HepG2 (cell line): ENCODE measurements around the gene RHOG. TPM values are rescaled to one million over a fixed set of nuclear protein-coding genes. Genes with fewer than 3 reads are reported as not detected.

ENCODE experiments used
- CHCHD3 ChIP-seq: sonication (generic); formaldehyde crosslinking; IDR thresholded peaks from 2 replicates; pipeline ENCODE4 v1.8.0; 2022; ENCODE audit warnings: mild to moderate bottlenecking, missing genetic modification reagents, moderate library complexity
- EP300 ChIP-seq, 3 experiments: sonication (generic) in 1 of 3; formaldehyde crosslinking in 1 of 3; IDR thresholded peaks; 2 replicates each; pipeline versions ENCODE4 v1.5.1 to v1.6.1; 2011 to 2020; ENCODE audit warnings: low read depth in 2 of 3, low read length in 2 of 3, borderline replicate concordance in 1 of 3, improper control_type of control experiment in 1 of 3, mild to moderate bottlenecking in 1 of 3, missing genetic modification reagents in 1 of 3, moderate library complexity in 1 of 3
- GFI1 ChIP-seq: sonication (generic); formaldehyde crosslinking; IDR thresholded peaks from 2 replicates; pipeline ENCODE4 v1.5.0; 2020; ENCODE audit warnings: missing genetic modification reagents, mild to moderate bottlenecking, borderline replicate concordance
- HDAC1 ChIP-seq: sonication (generic); formaldehyde crosslinking; IDR thresholded peaks from 2 replicates; pipeline ENCODE4 v1.5.1; 2020; ENCODE audit warnings: mild to moderate bottlenecking, missing genetic modification reagents
- POLR2A ChIP-seq, 2 experiments: IDR thresholded peaks; 2 replicates each; pipeline ENCODE4 v1.6.1; 2011; ENCODE audit warnings: low read depth in 2 of 2, low read length in 2 of 2, mild to moderate bottlenecking in 1 of 2, moderate library complexity in 1 of 2; ENCODE audit not compliant: insufficient read depth in 1 of 2
- RFX1 ChIP-seq: fragments of 450-650 bp; IDR thresholded peaks from 2 replicates; pipeline ENCODE4 v1.6.1; 2017
- SKI ChIP-seq: fragments of 450-650 bp; IDR thresholded peaks from one replicate; pipeline ENCODE4 v1.6.1; 2018; ENCODE audit warnings: mild to moderate bottlenecking; ENCODE audit not compliant: partially characterized antibody
- SMYD3 ChIP-seq: sonication (generic); formaldehyde crosslinking; IDR thresholded peaks from 2 replicates; pipeline ENCODE4 v1.8.1; 2023; ENCODE audit warnings: mild to moderate bottlenecking, missing genetic modification reagents
- SRSF1 ChIP-seq: fragments of 200-400 bp; formaldehyde crosslinking; optimal IDR thresholded peaks from 2 replicates; pipeline ENCODE3; 2017; ENCODE audit warnings: mild to moderate bottlenecking, low read depth, low read length, moderate library complexity
- TSC22D2 ChIP-seq: sonication (generic); formaldehyde crosslinking; IDR thresholded peaks from 2 replicates; pipeline ENCODE4 v1.5.1; 2020; ENCODE audit warnings: missing genetic modification reagents, mild to moderate bottlenecking, borderline replicate concordance
- YY1 ChIP-seq: IDR thresholded peaks from 2 replicates; pipeline ENCODE4 v1.6.1; 2011; ENCODE audit warnings: low read length, low read depth, moderate library complexity, mild to moderate bottlenecking; ENCODE audit not compliant: insufficient read depth, insufficient replicate concordance
- ZBTB3 ChIP-seq: sonication (generic); formaldehyde crosslinking; IDR thresholded peaks from 2 replicates; pipeline ENCODE4 v1.4.0; 2020; ENCODE audit warnings: low read depth, mild to moderate bottlenecking, moderate library complexity, missing genetic modification reagents, borderline replicate concordance
- ZFP82 ChIP-seq: sonication (generic); formaldehyde crosslinking; IDR thresholded peaks from 2 replicates; pipeline ENCODE4 v1.5.1; 2020; ENCODE audit warnings: mild to moderate bottlenecking, missing genetic modification reagents, borderline replicate concordance
- ZNF383 ChIP-seq: sonication (generic); formaldehyde crosslinking; IDR thresholded peaks from 2 replicates; pipeline ENCODE4 v1.4.0; 2020; ENCODE audit warnings: missing genetic modification reagents, mild to moderate bottlenecking, borderline replicate concordance
- ZNF549 ChIP-seq: sonication (generic); formaldehyde crosslinking; IDR thresholded peaks from 2 replicates; pipeline ENCODE4 v1.5.0; 2020; ENCODE audit warnings: missing genetic modification reagents
- ZNF780A ChIP-seq: sonication (generic); formaldehyde crosslinking; IDR thresholded peaks from 2 replicates; pipeline ENCODE4 v1.8.0; 2022; ENCODE audit warnings: mild to moderate bottlenecking, missing genetic modification reagents, moderate library complexity
- polyA plus RNA-seq, 8 experiments: library from polyadenylated mRNA; depleted of rRNA in 3 of 8; stranded (reverse) in 7 of 8; unstranded in 1 of 8; fragments of >200 nt; fragmentation: Illumina TruSeq in 4 of 8; extraction: Trizol in 4 of 8; gene quantifications; 2 replicates each; pipeline versions ENCODE4 v1.2.1 to v1.2.3, GENCODE V29; 2011 to 2016; ENCODE audit warnings: low read depth in 4 of 8, missing spikeins in 1 of 8, mixed read lengths in 1 of 8; ENCODE audit not compliant: insufficient read depth in 1 of 8
- total RNA-seq, 5 experiments: library from RNA; depleted of rRNA; stranded (reverse); fragments of >200 nt; fragmentation: Illumina TruSeq; extraction: Trizol; gene quantifications; 2 replicates each; pipeline ENCODE4 v1.2.3, GENCODE V29; 2016; ENCODE audit warnings: low read depth in 1 of 5
- TF ChIP-seq, protein P1 (sequence below): sonication (generic); formaldehyde crosslinking; IDR thresholded peaks from 2 replicates; pipeline ENCODE4 v1.4.0; 2020; ENCODE audit warnings: missing genetic modification reagents
- TF ChIP-seq, protein P2 (sequence below): sonication (generic); formaldehyde crosslinking; IDR thresholded peaks from 2 replicates; pipeline ENCODE4 v1.4.0; 2020; ENCODE audit warnings: missing genetic modification reagents
- TF ChIP-seq, protein P3 (sequence below): sonication (generic); formaldehyde crosslinking; IDR thresholded peaks from 2 replicates; pipeline ENCODE4 v1.5.0; 2020; ENCODE audit warnings: mild to moderate bottlenecking, missing genetic modification reagents, borderline replicate concordance
- TF ChIP-seq, protein P4 (sequence below): sonication (generic); formaldehyde crosslinking; IDR thresholded peaks from 2 replicates; pipeline ENCODE4 v1.5.0; 2020; ENCODE audit warnings: mild to moderate bottlenecking, missing genetic modification reagents, moderate library complexity

Gene RHOG
- total and polyA plus RNA-seq, 2 of the 13 experiments (the other 11 are each of a cell fraction or from before 2014, with no cell fraction given) = 7.7 to 23.4 TPM

DNA sequence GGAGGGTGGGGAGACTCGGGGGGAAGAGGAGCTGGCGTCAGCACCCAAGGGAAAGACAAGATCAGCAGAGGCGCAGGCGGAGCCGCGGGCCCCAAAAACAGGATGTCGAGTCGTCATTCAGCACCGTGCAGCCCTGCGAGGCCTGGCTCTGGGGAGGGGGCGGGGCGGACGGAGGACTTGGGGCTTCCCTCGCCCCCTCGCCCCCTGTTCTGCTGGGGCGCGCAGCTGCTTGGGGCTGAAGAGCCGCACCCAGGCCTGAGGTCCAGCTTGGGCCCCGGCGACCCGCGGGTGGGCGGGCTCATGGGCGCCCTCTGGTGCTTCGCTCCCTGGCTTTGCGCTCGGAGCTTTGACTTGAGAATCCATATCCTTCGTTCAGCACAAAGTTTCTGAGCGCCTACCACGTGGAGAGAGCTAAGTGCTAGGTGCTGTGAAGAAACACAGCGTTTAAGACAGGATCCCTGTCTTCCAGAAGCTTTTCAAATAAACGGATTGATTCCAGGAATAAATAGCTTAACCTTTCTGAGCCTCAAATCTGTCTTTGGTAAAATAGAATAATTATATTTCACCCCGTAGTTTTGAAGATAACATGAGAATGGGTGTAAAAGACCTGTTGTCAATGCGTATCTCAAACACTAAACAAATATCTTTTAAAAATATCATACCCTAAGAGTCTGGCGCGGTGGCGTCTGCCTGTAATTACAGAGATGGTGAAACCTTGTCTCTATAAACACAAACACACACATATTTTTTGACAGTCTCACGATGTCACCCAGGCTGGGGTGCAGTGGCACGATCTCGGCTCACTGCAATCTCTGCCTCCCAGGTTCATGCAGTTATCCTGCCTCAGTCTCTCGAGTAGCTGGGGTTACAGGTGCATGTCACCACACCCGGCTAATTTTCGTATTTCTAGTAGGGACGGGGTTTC lies 929 bp upstream of the RHOG start (continued):
- TF ChIP-seq GFI1 (CRISPR knock-in tag) (no peak; the same call in 1 of the 2 replicates), ZNF780A (CRISPR knock-in tag) (no peak), POLR2A (IDR thresholded peaks at IDR 0.05; ENCODE audit: insufficient read depth in 1 of 2, low read depth in 2 of 2, low read length in 2 of 2) (no peak), EP300 (IDR thresholded peaks at IDR 0.05; ENCODE audit: low read depth in 2 of 2, low read length in 2 of 2) (no peak), EP300 (CRISPR knock-in tag; IDR thresholded peaks at IDR 0.05; ENCODE audit: borderline replicate concordance) (no peak), ZFP82 (no peak), SRSF1 (peak; percentile 86), RFX1 (no peak), ZNF383 (CRISPR knock-in tag) (no peak), SMYD3 (CRISPR knock-in tag) (no peak), HDAC1 (peak; percentile 77), ZBTB3 (0 out of 2 replicates have a peak, but pooled peaks have one; percentile 36), SKI (no peak), CHCHD3 (no peak), TSC22D2 (no peak), ZNF549 (CRISPR knock-in tag) (no peak), YY1 (peak; percentile 64)
- TF ChIP-seq, protein P1, sequence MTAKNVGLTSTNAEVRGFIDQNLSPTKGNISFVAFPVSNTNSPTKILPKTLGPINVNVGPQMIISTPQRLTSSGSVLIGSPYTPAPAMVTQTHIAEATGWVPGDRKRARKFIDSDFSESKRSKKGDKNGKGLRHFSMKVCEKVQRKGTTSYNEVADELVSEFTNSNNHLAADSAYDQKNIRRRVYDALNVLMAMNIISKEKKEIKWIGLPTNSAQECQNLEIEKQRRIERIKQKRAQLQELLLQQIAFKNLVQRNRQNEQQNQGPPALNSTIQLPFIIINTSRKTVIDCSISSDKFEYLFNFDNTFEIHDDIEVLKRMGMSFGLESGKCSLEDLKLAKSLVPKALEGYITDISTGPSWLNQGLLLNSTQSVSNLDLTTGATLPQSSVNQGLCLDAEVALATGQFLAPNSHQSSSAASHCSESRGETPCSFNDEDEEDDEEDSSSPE (CRISPR knock-in tag) = peak; percentile 74
- TF ChIP-seq, protein P2, sequence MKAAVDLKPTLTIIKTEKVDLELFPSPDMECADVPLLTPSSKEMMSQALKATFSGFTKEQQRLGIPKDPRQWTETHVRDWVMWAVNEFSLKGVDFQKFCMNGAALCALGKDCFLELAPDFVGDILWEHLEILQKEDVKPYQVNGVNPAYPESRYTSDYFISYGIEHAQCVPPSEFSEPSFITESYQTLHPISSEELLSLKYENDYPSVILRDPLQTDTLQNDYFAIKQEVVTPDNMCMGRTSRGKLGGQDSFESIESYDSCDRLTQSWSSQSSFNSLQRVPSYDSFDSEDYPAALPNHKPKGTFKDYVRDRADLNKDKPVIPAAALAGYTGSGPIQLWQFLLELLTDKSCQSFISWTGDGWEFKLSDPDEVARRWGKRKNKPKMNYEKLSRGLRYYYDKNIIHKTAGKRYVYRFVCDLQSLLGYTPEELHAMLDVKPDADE (CRISPR knock-in tag) = no peak
- TF ChIP-seq, protein P3, sequence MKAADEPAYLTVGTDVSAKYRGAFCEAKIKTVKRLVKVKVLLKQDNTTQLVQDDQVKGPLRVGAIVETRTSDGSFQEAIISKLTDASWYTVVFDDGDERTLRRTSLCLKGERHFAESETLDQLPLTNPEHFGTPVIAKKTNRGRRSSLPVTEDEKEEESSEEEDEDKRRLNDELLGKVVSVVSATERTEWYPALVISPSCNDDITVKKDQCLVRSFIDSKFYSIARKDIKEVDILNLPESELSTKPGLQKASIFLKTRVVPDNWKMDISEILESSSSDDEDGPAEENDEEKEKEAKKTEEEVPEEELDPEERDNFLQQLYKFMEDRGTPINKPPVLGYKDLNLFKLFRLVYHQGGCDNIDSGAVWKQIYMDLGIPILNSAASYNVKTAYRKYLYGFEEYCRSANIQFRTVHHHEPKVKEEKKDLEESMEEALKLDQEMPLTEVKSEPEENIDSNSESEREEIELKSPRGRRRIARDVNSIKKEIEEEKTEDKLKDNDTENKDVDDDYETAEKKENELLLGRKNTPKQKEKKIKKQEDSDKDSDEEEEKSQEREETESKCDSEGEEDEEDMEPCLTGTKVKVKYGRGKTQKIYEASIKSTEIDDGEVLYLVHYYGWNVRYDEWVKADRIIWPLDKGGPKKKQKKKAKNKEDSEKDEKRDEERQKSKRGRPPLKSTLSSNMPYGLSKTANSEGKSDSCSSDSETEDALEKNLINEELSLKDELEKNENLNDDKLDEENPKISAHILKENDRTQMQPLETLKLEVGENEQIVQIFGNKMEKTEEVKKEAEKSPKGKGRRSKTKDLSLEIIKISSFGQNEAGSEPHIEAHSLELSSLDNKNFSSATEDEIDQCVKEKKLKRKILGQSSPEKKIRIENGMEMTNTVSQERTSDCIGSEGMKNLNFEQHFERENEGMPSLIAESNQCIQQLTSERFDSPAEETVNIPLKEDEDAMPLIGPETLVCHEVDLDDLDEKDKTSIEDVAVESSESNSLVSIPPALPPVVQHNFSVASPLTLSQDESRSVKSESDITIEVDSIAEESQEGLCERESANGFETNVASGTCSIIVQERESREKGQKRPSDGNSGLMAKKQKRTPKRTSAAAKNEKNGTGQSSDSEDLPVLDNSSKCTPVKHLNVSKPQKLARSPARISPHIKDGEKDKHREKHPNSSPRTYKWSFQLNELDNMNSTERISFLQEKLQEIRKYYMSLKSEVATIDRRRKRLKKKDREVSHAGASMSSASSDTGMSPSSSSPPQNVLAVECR (CRISPR knock-in tag) = peak; percentile 84; the same call in 1 of the 2 replicates
- TF ChIP-seq, protein P4, sequence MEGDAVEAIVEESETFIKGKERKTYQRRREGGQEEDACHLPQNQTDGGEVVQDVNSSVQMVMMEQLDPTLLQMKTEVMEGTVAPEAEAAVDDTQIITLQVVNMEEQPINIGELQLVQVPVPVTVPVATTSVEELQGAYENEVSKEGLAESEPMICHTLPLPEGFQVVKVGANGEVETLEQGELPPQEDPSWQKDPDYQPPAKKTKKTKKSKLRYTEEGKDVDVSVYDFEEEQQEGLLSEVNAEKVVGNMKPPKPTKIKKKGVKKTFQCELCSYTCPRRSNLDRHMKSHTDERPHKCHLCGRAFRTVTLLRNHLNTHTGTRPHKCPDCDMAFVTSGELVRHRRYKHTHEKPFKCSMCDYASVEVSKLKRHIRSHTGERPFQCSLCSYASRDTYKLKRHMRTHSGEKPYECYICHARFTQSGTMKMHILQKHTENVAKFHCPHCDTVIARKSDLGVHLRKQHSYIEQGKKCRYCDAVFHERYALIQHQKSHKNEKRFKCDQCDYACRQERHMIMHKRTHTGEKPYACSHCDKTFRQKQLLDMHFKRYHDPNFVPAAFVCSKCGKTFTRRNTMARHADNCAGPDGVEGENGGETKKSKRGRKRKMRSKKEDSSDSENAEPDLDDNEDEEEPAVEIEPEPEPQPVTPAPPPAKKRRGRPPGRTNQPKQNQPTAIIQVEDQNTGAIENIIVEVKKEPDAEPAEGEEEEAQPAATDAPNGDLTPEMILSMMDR (CRISPR knock-in tag) = peak; percentile 91
